Heart right ventricle (tissue), 16 donors: ENCODE data around the gene WHRN. TPM values are rescaled to one million over a fixed set of nuclear protein-coding genes. Genes with fewer than 3 reads are reported as not detected.
A peak's percentile ranks its signal among the peaks of the same experiment; 100 is the strongest.

Experiments used
- ATAC-seq, 8 donors: fragments of 200-7000 bp; cut with Tn5 transposase; one replicate each; pipeline ENCODE4 v1.9.1; 2020; ENCODE audit warnings: mild to moderate bottlenecking in 8 of 8, moderate library complexity in 8 of 8, moderate number of reproducible peaks in 1 of 8
- DNase-seq, 2 donors: peaks; one replicate each; pipeline ENCODE4 v3.0.0-alpha.2; 2020
- H3K27ac ChIP-seq, 10 donors: fragments of 200-600 bp; sonication (generic) in 2 of 10; one replicate each; pipeline versions ENCODE4 v1.5.0 to v1.8.0; 2020 to 2022; ENCODE audit warnings: mild to moderate bottlenecking in 3 of 10
- H3K27me3 ChIP-seq, 7 donors: fragments of 200-600 bp; one replicate each; pipeline ENCODE4 v1.8.0; 2021 to 2022; ENCODE audit warnings: mild to moderate bottlenecking in 2 of 7
- H3K36me3 ChIP-seq, 9 donors: fragments of 200-600 bp; sonication (generic) in 1 of 9; one replicate each; pipeline versions ENCODE4 v1.5.0 to v1.8.0; 2020 to 2022; ENCODE audit warnings: mild to moderate bottlenecking in 2 of 9
- H3K4me1 ChIP-seq, 9 donors: fragments of 200-600 bp; sonication (generic) in 1 of 9; one replicate each; pipeline versions ENCODE4 v1.5.0 to v1.8.0; 2020 to 2022; ENCODE audit warnings: mild to moderate bottlenecking in 4 of 9
- H3K4me3 ChIP-seq, 10 donors: fragments of 200-600 bp; sonication (generic) in 2 of 10; one replicate each; pipeline versions ENCODE4 v1.5.0 to v1.8.0; 2020 to 2022; ENCODE audit warnings: mild to moderate bottlenecking in 7 of 10, moderate library complexity in 2 of 10
- H3K9me3 ChIP-seq, 11 donors: fragments of 200-600 bp in 10 of 11; sonication (generic) in 2 of 11; one replicate each; pipeline versions ENCODE4 v1.5.0 to v1.8.0; 2013 to 2022; ENCODE audit warnings: mild to moderate bottlenecking in 2 of 11, control low read depth in 1 of 11, moderate library complexity in 1 of 11
- CTCF ChIP-seq, 9 donors: fragments of 200-600 bp; sonication (generic) in 2 of 9; IDR thresholded peaks; one replicate each; pipeline versions ENCODE4 v1.5.0 to v1.8.0; 2021 to 2022; ENCODE audit warnings: antibody characterized with exemption in 9 of 9, mild to moderate bottlenecking in 5 of 9, moderate library complexity in 1 of 9
- WGBS, 2 donors: extraction: QIAGEN DNeasy Blood & Tissue Kit; methylation state at CpG; one replicate each; pipeline ENCODE4 v1.1.7; 2013; ENCODE audit warnings: inconsistent platforms in 1 of 2; 5-methylcytosine and 5-hydroxymethylcytosine counted together
- intact Hi-C, 10 donors: fragments of 100-400 bp; cut with DNase I; formaldehyde crosslinking; loops; one replicate each; pipeline versions ENCODE4 v1.11.1 to v1.14.2; 2022
- polyA plus RNA-seq, 2 donors: library from polyadenylated mRNA; stranded (reverse); fragments of 200-250 nt; gene quantifications; one replicate each; pipeline ENCODE4 v1.2.3, GENCODE V29; 2013
- total RNA-seq, 10 donors: library from RNA; stranded (reverse); fragmentation: NEBNext Ultra II Directional in 3 of 10; extraction: Animal tissue kit (Norgen Biotek cat#: 25700) in 3 of 10; gene quantifications; one replicate each; pipeline versions ENCODE4 v1.2.1 to v1.2.4, GENCODE V29; 2021 to 2023
- donor health status: Arrhythmogenic right ventricular cardiomyopathy.
- donor health status: ischemic (EF 13 %, LVEDD 7.1; RV severe dilation, severe dysfunction).
- donor health status: healthy with polysubstance abuse.
- donor health status: DM: no; HTN: yes; CAD: no.
- donor health status: DM: no; HTN: no; CAD: no.
- donor health status: ischemic (EF 25% LVEDD 6.9; RV normal size, moderate dysfunction).
- donor health status: ischemic (EF 25% LVEDD 5.7; RV mildly dilated, moderate dysfunction).
- donor health status: healthy.
- donor health status: DM: yes; HTN: yes; CAD: no.
- donor health status: Ischemic cardiomyopathy.
- donor health status: ischemic (EF 35%, LVEDD 5.7; RV mildly dilated, moderate dysfunction).
- donor health status: nonischemic (EF 11% LVEDD 7.7; RV severe dilation, severe dysfunction).
- donor health status: DM: yes; HTN: yes; CAD: no.
- donor health status: PGD.
- donor health status: ischemic (EF 29% LVEDD 5.4; RV normal size, mild dysfunction).
- donor health status: nonischemic (EF 23%, LVEDD 6.1; RV moderate dilation, normal function).

The WHRN gene
- total and polyA plus RNA-seq, 12 donors: 0.13 to 1.3 (median 0.58) TPM; not detected in 1

- 23 to 33% methylated on average over 18 of the region's 18 CpGs for WGBS, 2 donors
- TF ChIP-seq CTCF (IDR thresholded peaks at IDR 0.05): no peak
- no peaks in the 10 kb centered on the region for H3K27me3 ChIP-seq
- H3K36me3 ChIP-seq: peaks cover 0 to 6% (median 0%) of the 10 kb centered on the region in 9 donors
- H3K4me3 ChIP-seq: peak overlapping the region; percentile 29 to 71 (median 66)
- ATAC-seq (peak; percentile 3 to 45 (median 26)), DNase-seq (peak; percentile 34 to 54)
- H3K9me3 ChIP-seq: no peaks in the 10 kb centered on the region
- H3K4me1 ChIP-seq: peaks cover 17 to 88% (median 84%) of the 10 kb centered on the region in 9 donors
- intact Hi-C loops: loop anchor here in 2 of 10 donors (5.0 to 10.0 kb wide), 2 partner anchors 50 to 198 kb away; partner anchors contain the start of gene ATP6V1G1 (in 1 of the 2)
- H3K27ac ChIP-seq: peak overlapping the region; percentile 73 to 96 (median 87)
These were observed 118.2 kb downstream of the WHRN start for GRCh38 chr9:114386886-114387679.

GRCh38 chr9:114386361-114386885 lies 118.8 kb downstream of the WHRN start:
- no peaks in the 10 kb centered on the region for H3K27me3 ChIP-seq
- TF ChIP-seq CTCF (IDR thresholded peaks at IDR 0.05): no peak
- WGBS, 2 donors: 54 to 62% methylated on average over 10 of the region's 10 CpGs
- peaks cover 17 to 91% (median 83%) of the 10 kb centered on the region in 9 donors for H3K4me1 ChIP-seq
- no peak for ATAC-seq
- intact Hi-C loops: loop anchor here in 2 of 10 donors (5.0 to 10.0 kb wide), 2 partner anchors 49 to 198 kb away; partner anchors contain the start of gene ATP6V1G1 (in 1 of the 2)
- no peaks in the 10 kb centered on the region for H3K9me3 ChIP-seq
- peak overlapping the region in 9 of 10 donors; percentile 43 to 71 (median 67) for H3K4me3 ChIP-seq
- peak overlapping the region; percentile 73 to 96 (median 87) for H3K27ac ChIP-seq
- DNase-seq: no peak
- H3K36me3 ChIP-seq: peaks cover 0 to 10% (median 0%) of the 10 kb centered on the region in 9 donors

- intact Hi-C loops: loop anchor here in 2 of 10 donors (5.0 to 10.0 kb wide), 2 partner anchors 48 to 199 kb away; partner anchors contain the start of gene ATP6V1G1 (in 1 of the 2)
- no peak for TF ChIP-seq CTCF (IDR thresholded peaks at IDR 0.05)
- peak; percentile 48 to 68 for DNase-seq
- WGBS, 2 donors: 68 to 81% methylated on average over 11 of the region's 11 CpGs
- peak overlapping the region in 7 of 10 donors; percentile 23 to 71 (median 67) for H3K4me3 ChIP-seq
- H3K27me3 ChIP-seq: no peaks in the 10 kb centered on the region
- H3K4me1 ChIP-seq: peaks cover 17 to 93% (median 80%) of the 10 kb centered on the region in 9 donors
- peak in 7 of 8 donors; percentile 7 to 61 (median 25) for ATAC-seq
- H3K36me3 ChIP-seq: peaks cover 0 to 17% (median 0%) of the 10 kb centered on the region in 9 donors
- H3K27ac ChIP-seq: peak overlapping the region; percentile 3 to 96 (median 87)
- no peaks in the 10 kb centered on the region for H3K9me3 ChIP-seq
These were observed 119.7 kb downstream of the WHRN start for GRCh38 chr9:114385397-114386181.
